ENCODE measurements around the gene CTSK. TPM values are rescaled to one million over a fixed set of nuclear protein-coding genes. Genes with fewer than 3 reads are reported as not detected.
A peak's percentile ranks its signal among the peaks of the same experiment; 100 is the strongest.

CTSK gene
- total RNA-seq, 1 experiment from 2014 or later: 3.5 TPM

- DNase-seq (ENCODE audit: low read depth, low spot score) (no peak), ATAC-seq (no peak)
- TF ChIP-seq ELF1 (IDR thresholded peaks at IDR 0.05; ENCODE audit: borderline replicate concordance, low read depth) (no peak), MAX (IDR thresholded peaks at IDR 0.05) (no peak), FOSL1 (IDR thresholded peaks at IDR 0.05; ENCODE audit: low read depth) (no peak), CEBPB (IDR thresholded peaks at IDR 0.05; ENCODE audit: low read depth) (no peak), JUND (IDR thresholded peaks at IDR 0.05) (no peak), POLR2AphosphoS5 (IDR thresholded peaks at IDR 0.05; ENCODE audit: low read depth, low read length) (no peak), EZH2phosphoT487 (IDR thresholded peaks at IDR 0.05; ENCODE audit: borderline replicate concordance) (no peak)
- TF ChIP-seq, protein P1, sequence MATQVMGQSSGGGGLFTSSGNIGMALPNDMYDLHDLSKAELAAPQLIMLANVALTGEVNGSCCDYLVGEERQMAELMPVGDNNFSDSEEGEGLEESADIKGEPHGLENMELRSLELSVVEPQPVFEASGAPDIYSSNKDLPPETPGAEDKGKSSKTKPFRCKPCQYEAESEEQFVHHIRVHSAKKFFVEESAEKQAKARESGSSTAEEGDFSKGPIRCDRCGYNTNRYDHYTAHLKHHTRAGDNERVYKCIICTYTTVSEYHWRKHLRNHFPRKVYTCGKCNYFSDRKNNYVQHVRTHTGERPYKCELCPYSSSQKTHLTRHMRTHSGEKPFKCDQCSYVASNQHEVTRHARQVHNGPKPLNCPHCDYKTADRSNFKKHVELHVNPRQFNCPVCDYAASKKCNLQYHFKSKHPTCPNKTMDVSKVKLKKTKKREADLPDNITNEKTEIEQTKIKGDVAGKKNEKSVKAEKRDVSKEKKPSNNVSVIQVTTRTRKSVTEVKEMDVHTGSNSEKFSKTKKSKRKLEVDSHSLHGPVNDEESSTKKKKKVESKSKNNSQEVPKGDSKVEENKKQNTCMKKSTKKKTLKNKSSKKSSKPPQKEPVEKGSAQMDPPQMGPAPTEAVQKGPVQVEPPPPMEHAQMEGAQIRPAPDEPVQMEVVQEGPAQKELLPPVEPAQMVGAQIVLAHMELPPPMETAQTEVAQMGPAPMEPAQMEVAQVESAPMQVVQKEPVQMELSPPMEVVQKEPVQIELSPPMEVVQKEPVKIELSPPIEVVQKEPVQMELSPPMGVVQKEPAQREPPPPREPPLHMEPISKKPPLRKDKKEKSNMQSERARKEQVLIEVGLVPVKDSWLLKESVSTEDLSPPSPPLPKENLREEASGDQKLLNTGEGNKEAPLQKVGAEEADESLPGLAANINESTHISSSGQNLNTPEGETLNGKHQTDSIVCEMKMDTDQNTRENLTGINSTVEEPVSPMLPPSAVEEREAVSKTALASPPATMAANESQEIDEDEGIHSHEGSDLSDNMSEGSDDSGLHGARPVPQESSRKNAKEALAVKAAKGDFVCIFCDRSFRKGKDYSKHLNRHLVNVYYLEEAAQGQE (IDR thresholded peaks at IDR 0.05; ENCODE audit: low read depth): no peak
- no peaks in the 10 kb centered on the region for H3K9me3 ChIP-seq (ENCODE audit: control insufficient read depth in 1 of 2, insufficient read depth in 1 of 2, low read depth in 1 of 2, low read length in 2 of 2)
- H2AFZ ChIP-seq (ENCODE audit: low read depth, low read length, poor library complexity, severe bottlenecking): peak overlapping the region; percentile 81
- intact Hi-C loops (cut with micrococcal nuclease): no loop called here
- H4K20me1 ChIP-seq (ENCODE audit: insufficient read depth): no peaks in the 10 kb centered on the region
- H3K9me2 ChIP-seq (ENCODE audit: insufficient read depth): no peaks in the 10 kb centered on the region
- H3K9ac ChIP-seq (ENCODE audit: low read length): no peak overlapping the region
- ChIA-PET CTCF (no interaction called here), RAD21 (ENCODE audit: low non-redundant PET in 1 of 2, low total read pairs in 2 of 2, uncharacterized antibody in 2 of 2, unreplicated experiment in 2 of 2) (no interaction called here), POLR2A (no interaction called here)
- no peak overlapping the region for H3K4me3 ChIP-seq (replicated peaks in 1 of 2; ENCODE audit: low read depth in 1 of 2, low read length in 2 of 2)
- no TSS peak for BruUV-seq (replicated peaks)
- H3K36me3 ChIP-seq (ENCODE audit: control insufficient read depth in 1 of 2, insufficient read depth in 2 of 2, low read length in 2 of 2): no peaks in the 10 kb centered on the region
- H3K4me1 ChIP-seq (ENCODE audit: control insufficient read depth in 1 of 2, insufficient read depth in 2 of 2, low read length in 2 of 2): peaks cover 0 to 7% of the 10 kb centered on the region in 2 experiments; a peak in 2 of 4 replicates
- H3K27me3 ChIP-seq (ENCODE audit: insufficient read depth, low read length): no peaks in the 10 kb centered on the region
- H3K4me2 ChIP-seq (ENCODE audit: low read length): no peak overlapping the region
- no peak overlapping the region for H3K27ac ChIP-seq (ENCODE audit: low read depth, low read length)
- H3K79me2 ChIP-seq (ENCODE audit: insufficient read depth, low read length): no peaks in the 10 kb centered on the region
These were observed 59.0 kb downstream of the CTSK start for GRCh38 chr1:150748878-150749719.

Other genes with a start within 250 kb of the CTSK start
- gene MCL1, start 228.7 kb downstream of the CTSK start, total RNA-seq (2021; ENCODE audit: unreplicated experiment): 146 TPM
- 130 TPM for gene ENSA, start 178.6 kb downstream of the CTSK start, total RNA-seq (2021; ENCODE audit: unreplicated experiment)
- gene GOLPH3L, start 111.1 kb downstream of the CTSK start, total RNA-seq (2021; ENCODE audit: unreplicated experiment): 28.0 TPM
- not detected for gene HORMAD1, start 87.4 kb downstream of the CTSK start, total RNA-seq (2021; ENCODE audit: unreplicated experiment)
- 0.57 TPM for gene CTSS, start 42.5 kb downstream of the CTSK start, total RNA-seq (2021; ENCODE audit: unreplicated experiment)
- gene ARNT, start 68.3 kb upstream of the CTSK start, total RNA-seq (2021; ENCODE audit: unreplicated experiment): 27.2 TPM
- not detected for gene CTXND2, start 78.9 kb upstream of the CTSK start, total RNA-seq (2021; ENCODE audit: unreplicated experiment)
- 54.3 TPM for gene SETDB1, start 118.1 kb upstream of the CTSK start, total RNA-seq (2021; ENCODE audit: unreplicated experiment)
- 218 TPM for gene CERS2, start 166.6 kb upstream of the CTSK start, total RNA-seq (2021; ENCODE audit: unreplicated experiment)
- gene ANXA9, start 174.0 kb upstream of the CTSK start, total RNA-seq (2021; ENCODE audit: unreplicated experiment): 2.7 TPM
- gene MINDY1, start 198.6 kb upstream of the CTSK start, total RNA-seq (2021; ENCODE audit: unreplicated experiment): 1.2 TPM
- gene PRUNE1, start 200.2 kb upstream of the CTSK start, total RNA-seq (2021; ENCODE audit: unreplicated experiment): 20.2 TPM
- gene BNIPL, start 228.3 kb upstream of the CTSK start, total RNA-seq (2021; ENCODE audit: unreplicated experiment): 0.86 TPM
- gene C1orf56, start 239.5 kb upstream of the CTSK start, total RNA-seq (2021; ENCODE audit: unreplicated experiment): not detected